ENCODE data around the gene PIGR.

- TF ChIP-seq CTCF (IDR thresholded peaks at IDR 0.05) = no peak
- no peak for TF ChIP-seq POLR2A (IDR thresholded peaks at IDR 0.05)
These were observed 46.1 kb downstream of the PIGR start for GRCh38 chr1:206900149-206900548.

All from adrenal gland (tissue), 5 donors.